Glutamatergic neuron (in vitro differentiated cells): ENCODE measurements around the gene SFTA2. TPM values are rescaled to one million over a fixed set of nuclear protein-coding genes. Genes with fewer than 3 reads are reported as not detected.

Experiments
- DNase-seq: peaks from one replicate; pipeline ENCODE4 v3.0.0; 2022
- H3K27ac Mint-ChIP-seq: one replicate; pipeline ENCODE4 v1.8.0; 2020; ENCODE audit warnings: mild to moderate bottlenecking, mixed read lengths, inconsistent platforms; ENCODE audit not compliant: unreplicated experiment
- H3K27me3 Mint-ChIP-seq: one replicate; pipeline ENCODE4 v1.8.0; 2020; ENCODE audit warnings: mild to moderate bottlenecking, moderate library complexity, mixed read lengths, inconsistent platforms; ENCODE audit not compliant: unreplicated experiment
- H3K36me3 Mint-ChIP-seq: one replicate; pipeline ENCODE4 v1.8.0; 2020; ENCODE audit warnings: mild to moderate bottlenecking, mixed read lengths, inconsistent platforms; ENCODE audit not compliant: unreplicated experiment
- H3K4me1 Mint-ChIP-seq: one replicate; pipeline ENCODE4 v1.8.0; 2020; ENCODE audit warnings: mild to moderate bottlenecking, low read depth, mixed read lengths, inconsistent platforms; ENCODE audit not compliant: unreplicated experiment
- H3K4me3 Mint-ChIP-seq: one replicate; pipeline ENCODE4 v1.8.0; 2020; ENCODE audit warnings: mild to moderate bottlenecking, mixed read lengths, inconsistent platforms; ENCODE audit not compliant: unreplicated experiment
- H3K9me3 Mint-ChIP-seq: one replicate; pipeline ENCODE4 v1.8.0; 2020; ENCODE audit warnings: mild to moderate bottlenecking, moderate library complexity, mixed read lengths, inconsistent platforms; ENCODE audit not compliant: unreplicated experiment
- total RNA-seq: library from RNA; stranded (reverse); fragmentation: NEBNext Ultra II Directional; extraction: Animal tissue kit (Norgen Biotek cat#: 25700); gene quantifications from one replicate; pipeline ENCODE4 v1.2.1, GENCODE V29; 2021; ENCODE audit not compliant: unreplicated experiment
- TF ChIP-seq, protein P1 (sequence below): fragments of 200-600 bp; sonication (generic); IDR thresholded peaks from one replicate; pipeline ENCODE4 v1.5.0; 2021; ENCODE audit not compliant: partially characterized antibody, unreplicated experiment

The SFTA2 gene
- total RNA-seq, 1 donor from 2014 or later, result not detected

DNA sequence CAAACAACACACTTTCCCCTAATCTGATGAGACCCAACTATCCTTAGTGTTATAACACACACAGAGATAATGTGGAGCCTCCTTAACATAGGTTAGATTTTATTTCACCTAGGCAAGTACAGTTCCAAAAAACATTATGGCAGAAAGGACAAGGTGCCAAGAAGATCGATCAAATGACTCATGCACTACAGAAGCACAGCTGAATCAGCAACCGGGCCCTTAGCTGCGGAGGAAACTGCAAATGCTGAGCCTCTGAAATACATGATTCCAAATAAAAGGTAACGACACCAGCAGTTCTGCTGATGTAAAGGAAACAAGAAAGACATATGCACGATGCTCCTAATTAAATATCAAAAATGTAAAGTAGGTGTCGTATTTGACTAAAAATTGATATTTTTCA is 31.7 kb upstream of the SFTA2 start:
- Mint-ChIP-seq H3K27ac (no peak overlapping the region), H3K4me1 (no peaks in the 10 kb centered on the region), H3K4me3 (no peak overlapping the region), H3K9me3 (peaks cover 6% of the 10 kb centered on the region), H3K27me3 (peaks cover 5% of the 10 kb centered on the region), H3K36me3 (peaks cover 5% of the 10 kb centered on the region)
- no peak for DNase-seq
- TF ChIP-seq, protein P1, sequence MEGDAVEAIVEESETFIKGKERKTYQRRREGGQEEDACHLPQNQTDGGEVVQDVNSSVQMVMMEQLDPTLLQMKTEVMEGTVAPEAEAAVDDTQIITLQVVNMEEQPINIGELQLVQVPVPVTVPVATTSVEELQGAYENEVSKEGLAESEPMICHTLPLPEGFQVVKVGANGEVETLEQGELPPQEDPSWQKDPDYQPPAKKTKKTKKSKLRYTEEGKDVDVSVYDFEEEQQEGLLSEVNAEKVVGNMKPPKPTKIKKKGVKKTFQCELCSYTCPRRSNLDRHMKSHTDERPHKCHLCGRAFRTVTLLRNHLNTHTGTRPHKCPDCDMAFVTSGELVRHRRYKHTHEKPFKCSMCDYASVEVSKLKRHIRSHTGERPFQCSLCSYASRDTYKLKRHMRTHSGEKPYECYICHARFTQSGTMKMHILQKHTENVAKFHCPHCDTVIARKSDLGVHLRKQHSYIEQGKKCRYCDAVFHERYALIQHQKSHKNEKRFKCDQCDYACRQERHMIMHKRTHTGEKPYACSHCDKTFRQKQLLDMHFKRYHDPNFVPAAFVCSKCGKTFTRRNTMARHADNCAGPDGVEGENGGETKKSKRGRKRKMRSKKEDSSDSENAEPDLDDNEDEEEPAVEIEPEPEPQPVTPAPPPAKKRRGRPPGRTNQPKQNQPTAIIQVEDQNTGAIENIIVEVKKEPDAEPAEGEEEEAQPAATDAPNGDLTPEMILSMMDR, result no peak

DNA sequence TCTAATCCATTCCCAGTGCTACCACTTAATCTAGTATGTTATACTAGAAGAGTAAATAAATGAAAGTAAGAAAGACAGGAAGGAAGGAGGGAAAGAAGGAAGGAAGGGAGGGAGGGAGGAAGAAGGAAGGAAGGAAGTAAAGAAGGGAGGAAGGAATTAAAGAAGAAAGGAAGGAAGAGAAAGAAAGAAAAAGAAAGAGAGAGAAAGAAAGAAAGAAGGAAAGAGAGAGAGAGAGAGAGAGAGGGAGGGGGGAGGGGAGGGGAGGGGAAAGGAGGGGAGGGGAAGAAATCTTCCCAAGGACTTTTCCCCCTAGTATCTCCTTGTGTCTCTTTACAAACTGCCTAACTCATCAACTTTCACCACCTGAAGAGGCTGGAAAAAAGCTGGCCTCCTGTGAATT is 30.7 kb upstream of the SFTA2 start:
- H3K4me1 Mint-ChIP-seq, result no peaks in the 10 kb centered on the region
- TF ChIP-seq, protein P1, result no peak

DNA sequence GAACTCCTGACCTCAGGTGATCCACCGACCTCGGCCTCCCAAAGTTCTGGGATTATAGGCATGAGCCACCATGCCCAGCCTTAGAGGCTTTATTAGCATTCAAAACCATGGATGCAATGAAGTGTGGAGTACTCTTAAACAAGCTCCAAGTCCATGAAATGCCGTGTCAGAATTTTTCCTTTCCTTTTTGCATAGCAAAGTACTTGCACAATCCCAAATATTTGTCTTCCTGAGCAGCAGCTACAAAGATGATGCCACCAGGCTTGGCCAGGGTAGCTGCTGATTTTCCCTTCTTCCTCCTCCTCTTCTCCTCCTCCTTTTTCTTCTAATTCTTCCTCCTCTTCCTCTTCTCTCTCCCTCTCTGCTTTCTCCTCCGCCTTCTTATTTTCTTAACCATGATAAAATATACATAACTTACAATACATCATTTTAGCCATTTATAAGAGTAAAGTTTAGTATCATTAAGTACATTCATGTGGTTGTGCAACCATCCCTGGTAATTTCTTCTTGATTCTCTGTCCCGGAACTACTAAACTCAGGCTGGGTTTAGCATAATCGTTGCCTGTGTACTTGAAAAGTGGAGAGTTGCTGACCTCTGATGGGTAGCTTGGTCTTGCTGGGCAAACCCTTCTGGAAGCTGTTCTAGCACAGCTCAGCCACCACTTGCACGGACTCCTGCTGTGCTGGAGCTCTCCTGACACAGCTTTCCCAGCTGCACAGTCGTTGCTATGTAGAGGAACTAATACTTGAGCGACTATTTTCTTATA is 29.1 kb upstream of the SFTA2 start:
- no peak overlapping the region for H3K4me3 Mint-ChIP-seq
- no peaks in the 10 kb centered on the region for H3K4me1 Mint-ChIP-seq
- H3K27ac Mint-ChIP-seq, result no peak overlapping the region
- peaks cover 9% of the 10 kb centered on the region for H3K9me3 Mint-ChIP-seq
- DNase-seq, result no peak
- peaks cover 8% of the 10 kb centered on the region for H3K27me3 Mint-ChIP-seq
- TF ChIP-seq, protein P1, result no peak
- H3K36me3 Mint-ChIP-seq, result peaks cover 9% of the 10 kb centered on the region

More for the DNA sequence above, 30.7 kb upstream of the SFTA2 start:
- Mint-ChIP-seq H3K4me3 (no peak overlapping the region), H3K27me3 (peaks cover 7% of the 10 kb centered on the region), H3K9me3 (peaks cover 6% of the 10 kb centered on the region), H3K36me3 (peaks cover 5% of the 10 kb centered on the region), H3K27ac (no peak overlapping the region)
- DNase-seq, result no peak

DNA sequence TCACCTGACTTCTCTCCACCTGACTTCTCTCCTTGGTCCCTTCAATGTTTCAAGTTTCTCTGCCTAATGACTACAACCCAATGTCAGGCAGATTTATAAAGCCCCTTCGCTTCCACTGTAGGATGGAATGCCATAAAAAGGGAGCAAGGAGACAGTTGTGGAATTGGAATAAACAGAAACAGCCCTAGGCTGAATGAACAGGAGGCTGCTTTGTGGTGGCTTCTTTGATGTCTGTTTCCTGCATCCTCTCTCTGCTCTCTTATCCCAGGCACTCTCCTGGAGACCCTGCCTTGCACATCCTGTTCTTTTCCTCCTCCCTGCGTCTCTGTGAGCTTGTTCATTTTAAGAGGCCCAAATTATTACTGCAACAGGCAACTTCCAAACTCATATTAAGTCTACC is 25.7 kb upstream of the SFTA2 start:
- Mint-ChIP-seq H3K9me3 (peaks cover 5% of the 10 kb centered on the region), H3K27ac (no peak overlapping the region), H3K27me3 (peaks cover 5% of the 10 kb centered on the region), H3K4me3 (no peak overlapping the region), H3K4me1 (peaks cover 5% of the 10 kb centered on the region), H3K36me3 (peaks cover 5% of the 10 kb centered on the region)
- DNase-seq, result no peak
- TF ChIP-seq, protein P1, result no peak

DNA sequence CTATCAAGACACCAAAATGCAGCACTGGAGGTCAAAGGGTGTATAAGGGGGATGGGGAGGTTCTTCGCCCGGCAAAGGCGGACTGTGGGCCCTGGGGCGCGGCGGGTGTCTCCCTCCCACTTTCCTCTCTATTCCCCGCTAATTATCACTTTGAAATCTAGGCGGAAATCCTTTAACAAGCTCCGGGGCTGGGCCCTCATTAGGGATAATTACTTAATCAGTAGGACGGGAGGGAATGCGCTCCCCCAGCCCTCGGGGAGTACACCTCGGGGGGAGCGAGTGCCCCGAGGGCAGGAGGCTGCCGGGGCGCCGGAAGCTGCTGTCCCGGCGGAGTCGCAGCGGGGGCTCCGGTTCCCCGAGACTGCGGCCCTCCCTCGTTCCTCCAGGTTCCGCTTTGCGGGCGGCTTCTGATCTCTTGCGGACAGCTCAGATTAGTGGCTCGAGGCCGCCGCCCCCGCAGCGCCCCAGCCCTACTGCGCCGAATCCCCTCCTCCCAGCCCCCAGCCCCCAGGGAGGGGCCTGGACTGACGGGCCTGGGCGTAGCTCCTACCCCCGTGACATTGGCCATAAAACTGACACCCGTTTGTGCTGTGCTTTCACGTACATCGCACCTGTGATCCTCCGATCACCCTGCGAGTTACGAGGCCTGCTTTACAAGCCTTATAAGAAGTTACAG is 23.5 kb upstream of the SFTA2 start:
- Mint-ChIP-seq H3K36me3 (peaks cover 15% of the 10 kb centered on the region), H3K27ac (no peak overlapping the region)
- DNase-seq, result peak; percentile 52

More for the DNA sequence above, 23.5 kb upstream of the SFTA2 start:
- H3K4me1 Mint-ChIP-seq, result peaks cover 5% of the 10 kb centered on the region
- TF ChIP-seq, protein P1, result no peak
- peak overlapping the region; percentile 83 for H3K4me3 Mint-ChIP-seq
- H3K9me3 Mint-ChIP-seq, result peaks cover 12% of the 10 kb centered on the region
- peaks cover 5% of the 10 kb centered on the region for H3K27me3 Mint-ChIP-seq
